Neural cell (in vitro differentiated cells): Measurements from ENCODE around the gene CAMSAP3. TPM values are rescaled to one million over a fixed set of nuclear protein-coding genes. Genes with fewer than 3 reads are reported as not detected.
"Not testable (repeated sequence)": the region's sequence is repeated elsewhere in the genome, so short reads cannot be mapped to it uniquely, and the experiment has no call there.

Experiments
- H2AFZ ChIP-seq: fragments of 200-600, 300-800 bp; sonication (generic), shearing (Covaris generic); 2 replicates; pipeline ENCODE4 v1.6.0; 2014; ENCODE audit warnings: low read depth, mild to moderate bottlenecking, antibody characterized with exemption, low read length, moderate library complexity
- H3F3A ChIP-seq: fragments of 200-600 bp; shearing (Covaris generic); 2 replicates; pipeline ENCODE4 v1.6.1; 2016; ENCODE audit warnings: mild to moderate bottlenecking, moderate library complexity, mixed read lengths, antibody characterized with exemption, low read length; ENCODE audit not compliant: insufficient read depth, poor library complexity, severe bottlenecking
- H3K27ac ChIP-seq: fragments of 200-600, 300-800 bp; sonication (generic), shearing (Covaris generic); 2 replicates; pipeline ENCODE4 v1.5.1; 2014; ENCODE audit warnings: mild to moderate bottlenecking, low read length, moderate library complexity
- H3K27me3 ChIP-seq: fragments of 300-800, 200-600 bp; sonication (generic), shearing (Covaris generic); 2 replicates; pipeline ENCODE4 v1.6.0; 2014; ENCODE audit warnings: mild to moderate bottlenecking, low read depth, low read length, moderate library complexity; ENCODE audit not compliant: insufficient read depth
- H3K36me3 ChIP-seq: fragments of 300-800, 200-600 bp; sonication (generic), shearing (Covaris generic); 2 replicates; pipeline ENCODE4 v1.5.1; 2014; ENCODE audit warnings: mild to moderate bottlenecking, antibody characterized with exemption, low read length, moderate library complexity; ENCODE audit not compliant: insufficient read depth
- H3K4me2 ChIP-seq: fragments of 300-800, 200-600 bp; sonication (generic), shearing (Covaris generic); 2 replicates; pipeline ENCODE4 v1.6.0; 2014; ENCODE audit warnings: mild to moderate bottlenecking, low read length
- H3K4me3 ChIP-seq: fragments of 300-800, 200-600 bp; sonication (generic), shearing (Covaris generic); 2 replicates; pipeline ENCODE4 v1.5.1; 2014; ENCODE audit warnings: mild to moderate bottlenecking, low read length, moderate library complexity
- H3K79me2 ChIP-seq: fragments of 200-600 bp; shearing (Covaris generic); replicated peaks from 2 replicates; pipeline ENCODE4 v1.6.0; 2014; ENCODE audit warnings: mild to moderate bottlenecking, low read length, moderate library complexity; ENCODE audit not compliant: insufficient read depth
- H3K9ac ChIP-seq: fragments of 300-800, 200-600 bp; sonication (generic), shearing (Covaris generic); 2 replicates; pipeline ENCODE4 v1.6.1; 2016; ENCODE audit warnings: mild to moderate bottlenecking, low read length, mixed read lengths
- H3K9me2 ChIP-seq: fragments of 200-600 bp; shearing (Covaris generic); 2 replicates; pipeline ENCODE4 v1.6.1; 2016; ENCODE audit warnings: mild to moderate bottlenecking, low read length, mixed read lengths; ENCODE audit not compliant: insufficient read depth
- H3K9me3 ChIP-seq: fragments of 200-600, 300-800 bp; sonication (generic), shearing (Covaris generic); 2 replicates; pipeline ENCODE4 v1.6.1; 2016; ENCODE audit warnings: mild to moderate bottlenecking, mixed run types, low read length, moderate library complexity, mixed read lengths
- H4K20me1 ChIP-seq: fragments of 200-600 bp; shearing (Covaris generic); 2 replicates; pipeline ENCODE4 v1.6.1; 2016; ENCODE audit warnings: mild to moderate bottlenecking, mixed run types; ENCODE audit not compliant: insufficient read depth
- CTCF ChIP-seq: fragments of 450-650 bp; IDR thresholded peaks from 2 replicates; pipeline ENCODE4 v1.5.1; 2014; ENCODE audit warnings: antibody characterized with exemption, mild to moderate bottlenecking, moderate library complexity; ENCODE audit not compliant: poor library complexity, severe bottlenecking
- EP300 ChIP-seq: fragments of 450-650 bp; conservative IDR thresholded peaks from 2 replicates; pipeline ENCODE4 v1.6.1; 2014; ENCODE audit warnings: antibody characterized with exemption, mild to moderate bottlenecking, moderate library complexity; ENCODE audit not compliant: poor library complexity, severe bottlenecking
- EZH2 ChIP-seq: fragments of 200-600, 300-800 bp; shearing (Covaris generic), sonication (generic); IDR thresholded peaks from 2 replicates; pipeline ENCODE4 v1.6.1; 2014; ENCODE audit warnings: antibody characterized with exemption, low read length, borderline replicate concordance, mild to moderate bottlenecking; ENCODE audit not compliant: insufficient read depth, poor library complexity, severe bottlenecking
- MXI1 ChIP-seq: fragments of 450-650 bp; conservative IDR thresholded peaks from 2 replicates; pipeline ENCODE4 v1.6.1; 2014; ENCODE audit warnings: antibody characterized with exemption, mild to moderate bottlenecking; ENCODE audit not compliant: poor library complexity, severe bottlenecking
- POLR2AphosphoS5 ChIP-seq: IDR thresholded peaks from 2 replicates; pipeline ENCODE4 v1.6.1; 2012
- RAD21 ChIP-seq: fragments of 450-650 bp; conservative IDR thresholded peaks from 2 replicates; pipeline ENCODE4 v1.6.1; 2014; ENCODE audit warnings: antibody characterized with exemption, mild to moderate bottlenecking, moderate library complexity
- REST ChIP-seq: IDR thresholded peaks from 2 replicates; pipeline ENCODE4 v1.6.1; 2012; ENCODE audit warnings: borderline replicate concordance
- SMC3 ChIP-seq: fragments of 450-650 bp; conservative IDR thresholded peaks from 2 replicates; pipeline ENCODE4 v1.6.1; 2014; ENCODE audit warnings: antibody characterized with exemption, mild to moderate bottlenecking, moderate library complexity; ENCODE audit not compliant: poor library complexity
- TAF1 ChIP-seq: IDR thresholded peaks from 2 replicates; pipeline ENCODE4 v1.6.1; 2012; ENCODE audit warnings: low read depth
- polyA plus RNA-seq: library from polyadenylated mRNA; depleted of rRNA; stranded (reverse); fragments of >200 nt; gene quantifications from 2 replicates; pipeline ENCODE4 v1.2.3, GENCODE V29; 2014

CAMSAP3 gene
- polyA plus RNA-seq, 1 donor from 2014 or later: 17.0 TPM

- Histone ChIP-seq H3K4me3 (no peak overlapping the region), H3K79me2 (no peaks in the 10 kb centered on the region), H3K9me3 (no peaks in the 10 kb centered on the region), H3K27ac (no peak overlapping the region), H4K20me1 (no peaks in the 10 kb centered on the region), H3K9ac (no peak overlapping the region), H2AFZ (no peak overlapping the region), H3F3A (no peaks in the 10 kb centered on the region), H3K27me3 (peaks cover 4% of the 10 kb centered on the region), H3K9me2 (no peaks in the 10 kb centered on the region), H3K36me3 (no peaks in the 10 kb centered on the region), H3K4me2 (no peak overlapping the region)
- TF ChIP-seq CTCF: no peak
- TF ChIP-seq MXI1: no peak
- TF ChIP-seq RAD21: no peak
- no peak for TF ChIP-seq SMC3
- TF ChIP-seq POLR2AphosphoS5: no peak
- TF ChIP-seq TAF1: no peak
- no peak for TF ChIP-seq EZH2
- no peak for TF ChIP-seq EP300
- TF ChIP-seq REST: no peak
Measured at GRCh38 chr19:7575434-7576040, 20.1 kb upstream of the CAMSAP3 start.

GRCh38 chr19:7577422-7577821, 18.2 kb upstream of the CAMSAP3 start:
- H2AFZ ChIP-seq, H3K9me3 ChIP-seq, H3K4me2 ChIP-seq, H3K4me3 ChIP-seq, H3K27me3 ChIP-seq, H3K27ac ChIP-seq, H3K9me2 ChIP-seq, H3K9ac ChIP-seq, H3F3A ChIP-seq, H3K79me2 ChIP-seq, H4K20me1 ChIP-seq, H3K36me3 ChIP-seq: not testable (repeated sequence)

GRCh38 chr19:7578127-7578526, 17.5 kb upstream of the CAMSAP3 start:
- Histone ChIP-seq H3K4me2 (no peak overlapping the region), H3K9me2 (no peaks in the 10 kb centered on the region), H3K27me3 (peaks cover 4% of the 10 kb centered on the region), H3K36me3 (no peaks in the 10 kb centered on the region), H3K27ac (no peak overlapping the region), H2AFZ (no peak overlapping the region), H3K9me3 (no peaks in the 10 kb centered on the region), H3K9ac (no peak overlapping the region), H3F3A (no peaks in the 10 kb centered on the region), H3K79me2 (no peaks in the 10 kb centered on the region), H4K20me1 (no peaks in the 10 kb centered on the region), H3K4me3 (no peak overlapping the region)
- no peak for TF ChIP-seq SMC3
- TF ChIP-seq CTCF: no peak
- no peak for TF ChIP-seq REST
- no peak for TF ChIP-seq EZH2
- no peak for TF ChIP-seq TAF1
- TF ChIP-seq POLR2AphosphoS5: no peak
- no peak for TF ChIP-seq RAD21
- TF ChIP-seq EP300: no peak
